ENCODE results near the gene BABAM2.

Gene BABAM2

DNA sequence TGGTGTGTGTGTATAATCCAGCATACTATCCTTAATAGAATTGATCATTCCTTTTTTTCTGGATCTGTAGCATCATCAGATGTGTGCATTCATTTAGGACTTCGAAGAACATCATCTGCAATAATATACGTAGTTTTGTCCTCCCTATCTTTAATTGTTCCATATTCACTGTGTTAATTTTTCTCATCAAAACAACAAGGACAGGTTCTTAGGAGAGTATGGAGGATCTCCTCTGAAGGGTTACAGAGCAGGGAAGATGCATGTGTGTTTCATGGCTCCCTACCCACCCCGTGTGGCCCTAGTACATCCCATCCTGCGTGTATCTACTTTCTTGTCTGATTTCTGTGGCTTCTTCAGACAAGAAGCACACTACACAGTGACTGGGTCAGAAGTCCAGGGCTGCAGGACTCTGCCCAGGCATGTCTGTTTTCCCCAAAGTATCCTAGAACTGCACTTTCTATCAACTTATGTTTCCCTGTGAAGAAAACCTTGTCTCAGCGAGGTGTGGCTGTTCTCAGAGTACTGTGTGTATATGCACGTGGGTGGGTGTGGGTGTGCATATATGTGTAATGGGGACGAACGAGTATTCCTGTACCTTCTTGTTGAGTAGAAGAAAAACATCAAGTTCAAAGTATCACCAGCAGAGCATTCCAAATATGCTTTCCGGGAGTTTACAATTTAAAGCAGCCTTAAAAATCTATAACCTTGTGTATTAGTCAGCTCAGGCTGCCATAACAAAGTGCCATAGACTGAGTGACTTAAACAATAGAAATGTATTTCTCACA, 281.8 kb downstream of the BABAM2 start:
- no peak for DNase-seq

GRCh38 chr2:28173377-28173776, 282.8 kb downstream of the BABAM2 start:
- DNase-seq: no peak

DNA sequence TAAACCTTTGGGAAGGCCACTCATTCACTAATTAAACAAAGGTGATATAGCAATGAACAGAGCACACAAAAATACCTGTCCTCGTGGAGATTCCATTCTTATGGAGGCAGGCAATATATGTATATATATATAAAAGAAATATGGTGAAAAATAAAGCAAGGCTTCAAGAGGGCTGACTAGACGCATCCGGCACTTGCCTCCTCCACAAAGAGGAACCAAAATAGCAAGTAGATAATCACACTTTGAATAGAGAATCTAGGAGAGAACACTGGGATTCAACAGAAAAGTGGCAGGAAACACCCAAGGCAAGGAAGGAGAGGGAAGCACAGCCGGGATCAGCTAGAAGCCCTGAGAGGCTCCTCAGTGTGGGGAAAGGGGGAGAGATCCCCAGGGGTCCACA, 283.7 kb downstream of the BABAM2 start:
- no peak for DNase-seq

- DNase-seq: no peak
Observed at GRCh38 chr2:28175028-28175427, 284.5 kb downstream of the BABAM2 start.

DNA sequence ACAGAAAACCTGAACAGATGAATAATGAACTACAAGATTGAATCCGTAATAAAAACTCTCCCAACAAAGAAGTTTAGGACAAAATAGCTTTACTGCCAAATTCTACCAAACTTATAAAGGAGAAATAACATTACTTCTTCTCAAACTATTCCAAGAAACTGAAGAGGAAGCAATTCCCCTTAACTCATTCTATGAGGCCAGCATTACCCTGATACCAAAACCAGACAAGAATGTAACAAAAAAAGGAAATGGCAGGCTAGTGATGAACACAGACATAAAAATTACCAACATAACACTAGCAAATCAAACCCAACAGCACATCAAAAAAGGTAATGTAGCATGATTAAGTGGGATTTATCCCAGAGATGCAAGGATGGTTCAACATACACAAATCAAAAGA, 288.4 kb downstream of the BABAM2 start:
- DNase-seq: no peak

GRCh38 chr2:28181801-28182200, 291.3 kb downstream of the BABAM2 start:
- DNase-seq: no peak

GRCh38 chr2:28182348-28182747, 291.8 kb downstream of the BABAM2 start:
- no peak for DNase-seq

GRCh38 chr2:28185153-28185552, 294.6 kb downstream of the BABAM2 start:
- no peak for DNase-seq

DNA sequence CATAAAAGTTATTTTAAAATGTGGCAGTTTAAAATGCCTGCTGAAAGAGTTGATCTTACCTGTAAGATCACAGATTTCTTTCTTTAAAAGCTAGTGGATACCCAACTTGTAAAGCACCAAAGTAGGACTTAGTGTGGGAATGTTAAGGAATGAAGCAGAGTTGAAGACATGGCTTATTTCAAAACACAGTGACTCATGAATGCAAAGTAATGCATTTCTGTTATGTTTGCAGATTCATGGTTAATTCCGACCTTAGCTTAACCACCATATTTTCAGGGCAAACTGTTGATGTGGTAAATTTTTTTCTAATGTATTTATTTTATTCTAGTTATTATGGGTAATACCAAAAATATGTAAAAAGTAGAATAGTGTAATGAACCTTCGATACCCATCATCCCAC, 295.4 kb downstream of the BABAM2 start:
- DNase-seq: no peak

DNA sequence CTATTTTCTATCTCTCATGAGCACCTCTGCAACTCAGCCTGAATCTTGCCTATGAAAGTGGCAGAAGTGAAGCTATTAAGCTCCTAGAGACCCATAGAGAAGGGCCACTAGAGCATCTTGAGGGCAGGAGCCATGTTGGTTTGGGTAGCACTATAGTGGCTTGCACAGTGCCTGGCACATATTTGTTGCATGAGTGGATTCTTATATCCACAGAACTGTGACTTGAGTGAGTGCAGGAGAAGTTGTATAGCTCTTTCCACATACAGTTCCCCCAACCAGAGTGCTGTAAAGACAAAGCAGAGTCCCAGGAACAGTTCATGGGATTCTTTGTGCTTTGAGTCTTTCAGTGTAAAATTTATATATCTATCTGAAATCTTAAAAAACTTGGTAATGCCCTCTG, 296.7 kb downstream of the BABAM2 start:
- DNase-seq: no peak

DNA sequence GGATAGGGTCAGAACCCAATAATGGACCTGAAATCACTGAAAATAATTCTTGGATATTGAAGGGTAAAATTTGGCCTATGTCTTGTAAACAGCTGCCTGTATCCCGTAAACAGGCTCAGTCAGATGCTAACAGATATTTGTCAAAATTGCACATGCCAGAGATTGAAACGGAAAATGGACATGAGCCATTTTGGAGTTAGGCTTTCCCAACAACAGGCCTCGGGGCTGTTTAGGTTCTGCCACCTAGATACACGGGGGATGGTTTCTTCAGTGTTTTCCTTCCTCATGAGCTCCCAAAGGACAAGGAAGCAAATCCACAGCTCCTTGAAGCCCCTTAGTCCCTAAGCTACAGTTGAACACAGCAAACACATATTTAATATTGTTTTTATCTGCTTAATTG, 297.9 kb downstream of the BABAM2 start:
- no peak for DNase-seq

GRCh38 chr2:28193630-28194403, 303.3 kb downstream of the BABAM2 start:
- DNase-seq: no peak

GRCh38 chr2:28199995-28200679, 309.6 kb downstream of the BABAM2 start:
- no peak for DNase-seq

GRCh38 chr2:28201671-28202180, 311.2 kb downstream of the BABAM2 start:
- DNase-seq: no peak

DNA sequence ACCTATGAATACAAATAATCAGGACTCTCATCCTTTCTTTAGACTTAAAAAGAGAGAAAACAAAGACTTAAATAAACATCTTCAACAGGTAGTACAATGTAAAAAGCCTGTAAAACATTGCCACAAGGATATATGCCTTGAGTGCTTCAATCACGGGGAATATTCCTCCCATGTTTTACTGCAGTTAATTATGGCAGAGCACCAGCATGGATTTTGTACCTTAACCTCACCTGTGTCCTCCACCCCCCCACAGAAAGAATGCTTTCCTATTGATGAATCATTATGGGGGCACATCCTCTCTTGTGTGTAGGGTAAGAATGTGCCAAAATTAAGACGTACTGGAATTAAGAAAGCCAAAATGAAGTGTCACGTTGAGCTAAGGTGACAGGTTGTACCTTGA, 312.2 kb downstream of the BABAM2 start:
- no peak for DNase-seq

GRCh38 chr2:28206762-28207161, 316.2 kb downstream of the BABAM2 start:
- DNase-seq: no peak

DNA sequence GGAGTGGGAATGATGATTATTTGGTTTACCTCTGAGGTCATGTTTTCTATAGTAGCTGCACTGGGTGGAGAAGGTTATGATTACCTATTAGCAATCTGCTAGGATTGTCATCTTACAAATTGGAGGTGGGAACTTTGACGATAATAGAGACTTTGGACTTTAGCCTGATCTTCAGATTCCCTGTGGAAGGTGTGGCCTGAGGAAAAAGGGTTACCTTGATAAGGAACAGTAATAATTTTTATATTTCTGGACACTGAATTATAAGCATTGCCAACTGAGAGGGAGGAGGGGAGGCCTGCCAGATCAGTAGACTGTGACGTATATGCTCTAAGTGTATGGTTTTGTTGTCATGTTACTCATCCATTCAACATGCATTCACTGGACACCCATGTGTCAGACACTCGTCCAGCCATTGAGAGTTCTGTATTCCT, 318.7 kb downstream of the BABAM2 start:
- DNase-seq: no peak

GRCh38 chr2:28209864-28210263, 319.3 kb downstream of the BABAM2 start:
- no peak for DNase-seq

DNA sequence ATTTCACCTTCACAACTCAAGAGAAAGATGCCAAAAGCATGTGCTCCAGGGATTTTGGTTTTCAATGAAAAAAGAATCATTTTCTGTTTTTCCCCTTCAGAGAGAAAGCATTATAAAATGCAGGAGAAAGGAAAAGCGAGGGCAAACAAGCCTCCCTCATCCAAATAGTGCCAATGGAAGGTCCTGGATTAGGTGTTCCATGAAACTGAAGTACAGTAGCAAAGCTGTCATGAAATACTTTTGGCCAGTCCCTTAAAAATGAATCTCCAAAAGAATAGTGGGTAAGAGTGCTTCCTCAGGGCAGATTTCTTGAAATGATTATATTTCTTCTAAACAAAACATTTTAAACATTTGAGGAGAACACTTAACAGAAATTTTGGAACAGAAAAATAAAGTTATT, 320.0 kb downstream of the BABAM2 start:
- DNase-seq: no peak

DNA sequence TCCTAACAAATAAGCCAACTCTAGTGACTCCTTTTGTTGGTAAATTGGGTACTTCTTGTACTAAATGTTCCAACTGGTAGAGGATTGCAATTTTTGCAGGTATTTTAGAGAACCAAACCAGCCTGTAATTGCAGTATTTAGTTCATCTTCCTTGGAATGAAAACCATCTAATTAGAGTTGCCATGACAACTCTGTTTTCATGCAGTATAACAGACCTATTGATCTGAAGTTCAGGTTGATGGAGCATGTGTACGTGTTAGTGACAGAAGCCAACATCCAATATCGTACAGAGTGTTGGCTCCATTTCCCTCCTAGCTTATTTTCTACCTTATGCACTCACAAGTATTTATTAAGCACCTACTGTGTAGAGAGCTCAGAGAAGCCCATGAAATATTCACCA, 325.8 kb downstream of the BABAM2 start:
- DNase-seq: no peak

DNA sequence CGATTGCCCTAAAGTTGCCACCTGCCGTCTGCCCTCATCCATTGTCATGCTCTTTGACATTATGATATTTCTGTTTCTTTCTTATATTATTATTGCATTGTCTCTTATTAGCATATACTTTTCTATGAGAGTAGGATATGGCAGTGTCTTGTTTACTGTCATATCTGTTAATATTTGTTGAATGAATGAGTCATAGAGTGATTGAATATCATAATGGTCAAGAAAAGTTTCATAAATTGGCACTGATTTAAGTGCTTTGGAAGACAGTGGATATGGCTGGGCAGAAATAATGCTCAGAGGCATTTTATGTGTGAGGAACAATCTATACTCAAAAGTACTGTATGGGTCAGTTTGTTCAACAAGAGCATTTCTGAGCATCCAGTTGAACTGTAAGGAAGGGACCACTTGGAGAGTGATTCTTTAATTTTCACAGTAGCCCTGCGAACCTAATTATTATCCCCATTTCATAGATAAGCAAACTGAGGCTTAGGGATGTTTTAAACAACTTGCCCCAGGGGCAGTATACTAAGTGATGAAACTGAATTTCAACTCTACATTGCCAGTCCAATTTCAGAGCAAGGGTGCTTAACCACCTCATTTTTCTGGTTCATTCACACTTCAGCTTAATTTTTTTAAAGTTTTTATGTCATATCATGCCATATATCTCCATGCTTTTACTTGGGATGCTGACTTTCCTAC, 326.7 kb downstream of the BABAM2 start:
- DNase-seq: no peak

DNA sequence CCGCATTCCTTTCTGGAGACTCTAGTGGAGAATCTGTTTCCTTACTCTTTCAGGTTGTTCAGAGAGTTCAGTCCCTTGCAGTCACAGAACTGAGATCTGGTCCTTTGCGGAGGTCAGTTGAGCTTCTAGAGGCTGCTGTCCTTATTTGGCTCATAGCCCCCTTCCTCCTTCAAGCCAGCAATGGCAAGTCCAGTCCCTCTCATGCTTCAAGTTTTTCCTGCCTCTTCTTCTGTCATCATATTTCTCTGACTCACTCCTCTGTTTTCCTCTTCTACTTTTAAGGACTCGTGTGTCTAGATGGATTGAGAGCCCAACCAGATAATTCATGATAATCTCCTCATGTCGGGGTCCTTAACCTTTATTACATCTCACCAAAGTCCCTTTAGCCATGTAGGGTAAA, 328.6 kb downstream of the BABAM2 start:
- no peak for DNase-seq
